HL-60/S4 (cell line): ENCODE measurements around the gene PTPA.
"Not testable (repeated sequence)": the region's sequence is repeated elsewhere in the genome, so short reads cannot be mapped to it uniquely, and the experiment has no call there.

Experiments
- in situ Hi-C: fragments of 300-500 bp; cut with MboI; formaldehyde crosslinking; loops from 2 replicates; pipeline ENCODE4 v1.14.3; 2022; ENCODE audit warnings: low sequenced_read_pairs

The PTPA gene

DNA sequence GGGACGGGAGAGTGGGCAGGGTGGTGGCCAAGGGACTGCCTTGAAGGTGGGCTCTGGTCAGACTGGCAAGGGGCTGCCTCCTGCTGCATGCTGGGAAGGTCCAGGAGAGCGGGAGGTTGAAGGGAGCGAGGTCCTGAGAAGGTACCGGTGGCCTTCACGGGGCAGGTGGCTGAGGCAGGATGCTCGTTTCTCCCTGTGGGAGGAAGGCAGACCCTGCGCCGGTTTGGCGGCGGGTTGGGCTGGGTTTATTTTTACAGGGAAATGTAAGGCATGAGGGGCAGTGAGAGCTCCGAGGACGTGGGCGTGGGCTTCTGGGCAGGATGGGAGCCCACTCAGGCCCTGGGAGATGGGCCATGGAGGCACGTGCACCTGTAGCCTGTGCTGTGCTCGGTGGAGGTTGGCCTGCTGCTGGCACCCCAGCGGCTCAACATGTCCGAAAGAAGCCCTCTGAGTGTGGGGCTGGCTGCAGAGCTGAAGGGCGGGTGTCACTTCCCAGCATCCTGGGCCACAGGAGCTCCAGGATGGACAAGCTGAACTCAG, 39.5 kb downstream of the PTPA start:
- in situ Hi-C loops: no loop called here

DNA sequence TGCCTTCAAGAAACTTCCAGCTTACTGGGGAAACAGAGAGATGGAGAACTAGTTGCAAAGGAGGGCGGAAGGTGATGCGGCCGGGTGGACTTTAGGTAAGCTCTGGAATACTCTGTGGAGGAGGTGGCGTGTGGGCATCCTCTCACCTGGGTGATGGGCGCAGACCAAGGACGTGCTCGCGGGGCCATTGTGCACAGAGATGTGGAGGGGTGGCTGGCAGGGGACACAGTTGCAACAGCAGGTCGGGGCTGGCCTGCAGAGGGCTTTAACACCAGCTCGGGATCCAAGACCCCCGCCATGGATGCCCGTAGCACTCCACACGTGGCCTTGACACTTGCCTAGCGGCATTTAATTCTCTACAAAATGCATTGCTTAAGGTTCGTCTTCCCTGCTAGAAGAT, 40.3 kb downstream of the PTPA start:
- in situ Hi-C loops: no loop called here

GRCh38 chr9:129154866-129155477, 43.8 kb downstream of the PTPA start:
- in situ Hi-C loops: no loop called here

DNA sequence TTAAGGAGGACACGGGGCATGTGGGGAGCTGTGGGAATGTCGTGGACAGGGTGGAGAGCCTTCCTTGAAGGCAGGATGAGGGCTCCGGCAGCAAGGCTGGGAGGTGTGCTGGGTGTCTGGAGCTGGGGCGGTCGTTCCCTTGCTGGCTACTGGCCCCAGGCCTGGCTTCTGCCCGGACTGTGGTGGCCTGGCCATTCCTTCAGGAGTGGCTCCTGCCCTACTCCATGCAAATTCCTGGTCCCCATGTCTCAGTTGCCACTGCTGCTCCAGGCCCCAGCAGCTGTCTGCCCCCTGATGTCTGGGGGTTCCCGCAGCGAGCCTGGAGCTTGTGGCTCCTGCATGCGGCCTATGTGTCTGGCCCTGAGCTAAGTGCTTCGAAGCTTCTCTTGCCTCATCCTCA, 44.9 kb downstream of the PTPA start:
- in situ Hi-C loops: no loop called here

GRCh38 chr9:129160712-129161533, 49.7 kb downstream of the PTPA start:
- in situ Hi-C loops: no loop called here

DNA sequence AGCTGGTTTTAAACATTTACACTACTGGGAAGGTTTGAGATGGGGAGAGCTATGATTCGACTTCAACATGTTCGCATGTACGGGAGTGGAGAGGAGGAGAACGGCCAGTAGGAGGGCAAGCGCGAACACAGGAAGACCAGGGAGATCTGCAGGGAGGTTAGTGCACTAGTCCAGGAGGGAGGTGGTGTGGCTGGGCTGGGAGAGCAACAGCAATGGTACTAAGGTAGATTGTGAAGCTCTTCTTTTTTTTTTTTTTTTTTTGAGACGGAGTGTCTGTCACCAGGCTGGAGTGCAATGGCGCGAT, 50.3 kb downstream of the PTPA start:
- in situ Hi-C loops: no loop called here

GRCh38 chr9:129162497-129163197, 51.4 kb downstream of the PTPA start:
- in situ Hi-C loops: no loop called here

DNA sequence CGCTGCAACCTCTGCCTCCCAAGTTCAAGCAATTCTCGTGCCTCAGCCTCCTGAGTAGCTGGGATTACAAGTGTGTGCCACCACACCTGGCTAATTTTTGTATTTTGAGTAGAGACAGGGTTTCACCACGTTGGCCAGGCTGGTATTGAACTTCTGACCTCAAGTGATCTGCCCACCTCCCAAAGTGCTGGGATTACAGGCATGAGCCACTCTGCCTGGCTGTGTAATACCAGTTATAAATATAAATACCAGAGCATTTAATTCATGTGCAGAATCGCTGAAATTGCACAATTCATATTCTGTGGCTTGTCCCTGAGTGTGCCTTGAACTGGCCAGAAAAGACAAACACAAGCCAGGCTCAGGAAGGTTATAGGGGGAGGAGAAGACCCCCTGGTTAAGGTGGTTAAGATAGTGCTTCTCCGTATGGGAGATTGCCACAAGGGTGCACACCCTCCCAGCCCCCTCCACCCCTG, 52.0 kb downstream of the PTPA start:
- in situ Hi-C loops: not testable (repeated sequence)

DNA sequence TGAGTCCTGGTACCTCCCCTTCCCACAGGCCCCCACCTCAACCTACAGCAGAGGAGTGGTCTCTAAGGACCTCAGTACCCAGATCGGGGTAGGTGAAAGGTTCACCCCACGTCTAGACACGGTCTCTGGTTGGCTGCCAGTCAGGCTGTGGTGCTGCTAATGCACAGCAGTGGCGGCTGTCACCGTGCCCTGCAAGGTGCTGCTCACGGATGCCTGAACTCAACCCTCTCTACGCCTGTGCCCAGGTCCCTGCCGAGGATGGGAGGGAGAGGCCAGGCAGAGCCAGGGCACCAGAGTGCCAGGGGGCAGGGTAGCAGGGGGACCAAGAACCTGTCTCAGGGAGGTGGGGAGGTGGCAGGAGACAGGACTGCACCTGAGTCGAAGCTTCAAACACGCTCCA, 52.5 kb downstream of the PTPA start:
- in situ Hi-C loops: no loop called here

DNA sequence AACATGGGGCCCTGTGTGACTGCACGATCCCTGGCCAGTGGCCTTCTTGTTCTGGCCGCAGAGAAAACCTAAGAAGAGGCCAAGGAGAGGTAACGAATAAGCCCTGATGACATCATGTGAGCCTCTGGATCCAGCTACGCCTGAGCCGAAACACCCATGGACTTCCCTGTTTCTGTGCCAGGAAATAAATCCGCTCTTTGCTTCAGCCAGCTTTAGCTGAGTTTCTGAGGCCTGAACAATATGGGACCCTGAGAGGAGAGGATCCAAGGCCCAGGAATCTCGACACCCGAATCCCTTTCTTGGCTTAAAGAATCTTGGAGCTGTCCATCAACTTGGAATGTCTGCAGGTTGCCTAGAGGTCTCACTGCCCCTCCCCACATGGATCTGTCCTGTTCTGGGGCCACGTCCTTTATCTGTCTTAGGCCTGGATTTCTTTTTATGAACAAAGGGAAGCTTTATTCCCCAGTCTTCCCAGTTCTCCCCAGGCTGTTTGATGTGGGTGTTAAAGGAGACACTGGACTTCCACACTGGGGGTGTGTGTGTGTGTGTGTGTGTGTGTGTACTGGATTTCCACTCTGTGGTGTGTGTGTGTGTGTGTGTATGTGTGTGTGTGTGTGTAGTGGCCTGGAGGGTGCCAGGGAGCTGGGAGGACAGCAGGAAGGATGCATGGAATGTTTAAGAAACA, 53.2 kb downstream of the PTPA start:
- in situ Hi-C loops: no loop called here

GRCh38 chr9:129165198-129165597, 54.0 kb downstream of the PTPA start:
- in situ Hi-C loops: no loop called here

DNA sequence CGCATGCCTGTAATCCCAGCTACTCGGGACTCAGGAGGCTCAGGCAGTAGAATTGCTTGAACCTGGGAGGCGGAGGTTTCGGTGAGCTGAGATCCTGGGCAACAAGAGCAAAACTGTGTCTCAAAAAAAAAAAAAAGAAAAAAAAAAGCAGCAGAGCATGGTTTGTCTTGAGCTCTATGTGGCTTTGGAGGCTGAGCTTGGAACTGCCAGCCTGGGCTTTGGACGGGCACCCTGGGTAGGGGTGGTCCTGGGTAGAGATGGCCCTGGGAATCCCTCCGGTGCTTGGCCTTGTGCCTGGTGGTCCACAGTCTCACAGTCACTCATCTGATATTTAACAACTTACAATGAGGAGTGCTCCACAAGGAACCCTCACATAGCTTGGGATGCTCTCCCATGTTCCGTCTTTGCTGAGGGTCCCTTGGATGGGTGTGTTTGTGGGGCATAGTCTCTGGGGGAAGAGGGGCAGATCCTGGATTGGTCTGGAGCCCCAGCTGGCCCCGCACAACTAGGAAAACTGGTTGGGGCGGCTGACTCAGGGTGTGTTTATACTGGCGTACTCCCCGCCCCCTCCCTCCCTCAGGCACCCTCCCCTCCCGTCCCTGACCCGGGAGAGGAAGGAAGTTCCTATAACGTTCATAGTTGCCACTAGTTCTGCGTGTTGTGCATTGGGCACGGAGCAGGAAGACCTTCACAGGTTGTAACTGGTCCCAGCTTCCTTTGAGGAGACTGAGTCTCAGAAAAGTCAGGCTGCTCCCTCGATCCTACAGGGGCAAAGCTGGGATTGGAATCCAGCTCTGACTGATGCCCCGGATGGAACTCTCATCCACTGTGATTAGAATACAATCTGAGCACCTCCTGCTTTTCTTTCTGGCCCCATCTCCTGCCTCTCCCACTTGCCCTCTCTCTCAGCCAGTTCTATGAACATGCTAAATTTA, 55.7 kb downstream of the PTPA start:
- in situ Hi-C loops: no loop called here

GRCh38 chr9:129170229-129170628, 59.0 kb downstream of the PTPA start:
- in situ Hi-C loops: no loop called here

GRCh38 chr9:129171993-129172751, 61.0 kb downstream of the PTPA start:
- in situ Hi-C loops: no loop called here

GRCh38 chr9:129172816-129173215, 61.6 kb downstream of the PTPA start:
- in situ Hi-C loops: no loop called here

- in situ Hi-C loops: no loop called here
Observed at GRCh38 chr9:129173296-129174101, 62.3 kb downstream of the PTPA start.

- in situ Hi-C loops: no loop called here
Observed at GRCh38 chr9:129174102-129174723, 63.0 kb downstream of the PTPA start.
